Right lung (tissue), 5 donors: ENCODE data around the gene NTNG2. TPM values are rescaled to one million over a fixed set of nuclear protein-coding genes. Genes with fewer than 3 reads are reported as not detected.
"Not testable (repeated sequence)": the region's sequence is repeated elsewhere in the genome, so short reads cannot be mapped to it uniquely, and the experiment has no call there.

Source experiments
- DNase-seq, 2 donors: peaks; one replicate each; pipeline ENCODE4 v3.0.0-alpha.2; 2013
- polyA plus RNA-seq, 5 donors: library from polyadenylated mRNA; unstranded; fragments of 120-200 nt; gene quantifications; one replicate each; pipeline versions ENCODE4 v1.2.1 to v1.2.3, GENCODE V29; 2013; ENCODE audit warnings: inconsistent platforms in 1 of 5, low replicate concordance in 1 of 5; ENCODE audit not compliant: insufficient read length in 5 of 5, insufficient read depth in 1 of 5

The NTNG2 gene
- polyA plus RNA-seq, 5 donors, result 0.46 to 1.4 (median 0.59) TPM

- DNase-seq, result no peak
These were observed 88.7 kb downstream of the NTNG2 start for GRCh38 chr9:132250324-132251262.

- DNase-seq, result no peak
These were observed 99.0 kb downstream of the NTNG2 start for GRCh38 chr9:132260846-132261245.

- no peak for DNase-seq
These were observed 104.2 kb downstream of the NTNG2 start for GRCh38 chr9:132266017-132266416.

GRCh38 chr9:132267660-132268059, 105.8 kb downstream of the NTNG2 start:
- no peak for DNase-seq

GRCh38 chr9:132268725-132269352, 107.0 kb downstream of the NTNG2 start:
- peak in 1 of 2 donors; percentile 60 for DNase-seq

- not testable (repeated sequence) for DNase-seq
These were observed 108.1 kb downstream of the NTNG2 start for GRCh38 chr9:132269704-132270516.

GRCh38 chr9:132274861-132275260, 113.0 kb downstream of the NTNG2 start:
- DNase-seq, result no peak

GRCh38 chr9:132283165-132283564, 121.3 kb downstream of the NTNG2 start:
- DNase-seq, result no peak

GRCh38 chr9:132283863-132284262, 122.0 kb downstream of the NTNG2 start:
- DNase-seq, result no peak

GRCh38 chr9:132287256-132287760, 125.5 kb downstream of the NTNG2 start:
- peak; percentile 84 to 86 for DNase-seq

- no peak for DNase-seq
These were observed 126.5 kb downstream of the NTNG2 start for GRCh38 chr9:132288361-132288760.

GRCh38 chr9:132288966-132289365, 127.1 kb downstream of the NTNG2 start:
- DNase-seq, result no peak

- no peak for DNase-seq
These were observed 131.4 kb downstream of the NTNG2 start for GRCh38 chr9:132293145-132293721.

Other genes with a start within 250 kb of the NTNG2 start
- gene MED27, start 82.2 kb upstream of the NTNG2 start, polyA plus RNA-seq, result 10 to 100 TPM; 14.5 to 18.9 (median 15.5) TPM
- gene SETX, start 192.9 kb downstream of the NTNG2 start, polyA plus RNA-seq, result 10 to 100 TPM; 45.5 to 66.9 (median 60.5) TPM
- gene TTF1, start 244.8 kb downstream of the NTNG2 start, polyA plus RNA-seq, result 10 to 100 TPM; 15.0 to 19.6 (median 19.5) TPM
- 1 to 10 TPM in 4 of 5 donors, under 1 TPM in 1; 0.35 to 4.4 (median 2.8) TPM for gene CFAP77, start 248.2 kb downstream of the NTNG2 start, polyA plus RNA-seq